ENCODE measurements around the gene DCLK3. TPM values are rescaled to one million over a fixed set of nuclear protein-coding genes. Genes with fewer than 3 reads are reported as not detected.

Gene DCLK3
- total RNA-seq, 1 donor from 2014 or later, result not detected

- no peak for DNase-seq (ENCODE audit: low read depth in 2 of 2)
Observed at GRCh38 chr3:36709826-36710365, 54.5 kb downstream of the DCLK3 start.

- DNase-seq (ENCODE audit: low read depth in 2 of 2), result no peak
Observed at GRCh38 chr3:36709281-36709680, 55.1 kb downstream of the DCLK3 start.

- DNase-seq (ENCODE audit: low read depth in 2 of 2), result peak; percentile 15 to 24
Observed at GRCh38 chr3:36707623-36708409, 56.5 kb downstream of the DCLK3 start.

GRCh38 chr3:36705015-36705414 is 59.3 kb downstream of the DCLK3 start:
- DNase-seq (ENCODE audit: low read depth in 2 of 2), result no peak

GRCh38 chr3:36704280-36704679 is 60.1 kb downstream of the DCLK3 start:
- DNase-seq (ENCODE audit: low read depth in 2 of 2), result no peak

GRCh38 chr3:36701249-36701572 is 63.1 kb downstream of the DCLK3 start:
- DNase-seq (ENCODE audit: low read depth in 2 of 2), result no peak

GRCh38 chr3:36700537-36701248 is 63.7 kb downstream of the DCLK3 start:
- DNase-seq (ENCODE audit: low read depth in 2 of 2), result peak; percentile 77 to 82

- no peak for DNase-seq (ENCODE audit: low read depth in 2 of 2)
Observed at GRCh38 chr3:36698314-36698713, 66.0 kb downstream of the DCLK3 start.

GRCh38 chr3:36697229-36698001 is 66.9 kb downstream of the DCLK3 start:
- no peak for DNase-seq (ENCODE audit: low read depth in 2 of 2)

GRCh38 chr3:36696799-36697198 is 67.6 kb downstream of the DCLK3 start:
- no peak for DNase-seq (ENCODE audit: low read depth in 2 of 2)

- DNase-seq (ENCODE audit: low read depth in 2 of 2), result no peak
Observed at GRCh38 chr3:36695769-36696137, 68.6 kb downstream of the DCLK3 start.

GRCh38 chr3:36695113-36695768 is 69.1 kb downstream of the DCLK3 start:
- no peak for DNase-seq (ENCODE audit: low read depth in 2 of 2)

GRCh38 chr3:36693670-36694069 is 70.7 kb downstream of the DCLK3 start:
- DNase-seq (ENCODE audit: low read depth in 2 of 2), result no peak

- DNase-seq (ENCODE audit: low read depth in 2 of 2), result no peak
Observed at GRCh38 chr3:36689560-36689959, 74.8 kb downstream of the DCLK3 start.

- no peak for DNase-seq (ENCODE audit: low read depth in 2 of 2)
Observed at GRCh38 chr3:36688815-36689214, 75.5 kb downstream of the DCLK3 start.

GRCh38 chr3:36686516-36686915 is 77.8 kb downstream of the DCLK3 start:
- DNase-seq (ENCODE audit: low read depth in 2 of 2), result no peak

GRCh38 chr3:36681867-36682266 is 82.5 kb downstream of the DCLK3 start:
- DNase-seq (ENCODE audit: low read depth in 2 of 2), result no peak

- no peak for DNase-seq (ENCODE audit: low read depth in 2 of 2)
Observed at GRCh38 chr3:36680952-36681351, 83.4 kb downstream of the DCLK3 start.

- peak in 1 of 2 donors; percentile 29 for DNase-seq (ENCODE audit: low read depth in 2 of 2)
Observed at GRCh38 chr3:36679384-36680200, 84.8 kb downstream of the DCLK3 start.

- no peak for DNase-seq (ENCODE audit: low read depth in 2 of 2)
Observed at GRCh38 chr3:36678216-36679013, 85.9 kb downstream of the DCLK3 start.
